ENCODE measurements around the gene MNX1. TPM values are rescaled to one million over a fixed set of nuclear protein-coding genes. Genes with fewer than 3 reads are reported as not detected.

MNX1 gene
- total and polyA plus RNA-seq, 9 of the 15 experiments (the other 6 are each of a cell fraction or from before 2014, with no cell fraction given) = 0.15 to 8.0 (median 1.4) TPM

- no peak for TF ChIP-seq AFF4 (CRISPR knock-in tag; IDR thresholded peaks at IDR 0.05)
- TF ChIP-seq SMAD2 (IDR thresholded peaks at IDR 0.05; ENCODE audit: low read depth, low read length) = no peak
- TF ChIP-seq CHD4 (IDR thresholded peaks at IDR 0.05; ENCODE audit: insufficient read depth, insufficient replicate concordance, low read depth, low read length, poor library complexity, severe bottlenecking) = no peak
- TF ChIP-seq CREB1 (IDR thresholded peaks at IDR 0.05) = peak; percentile 50; the same call in 1 of the 2 replicates
- TF ChIP-seq CREB1 (CRISPR knock-in tag; IDR thresholded peaks at IDR 0.05) = 0 out of 2 replicates have a peak, but pooled peaks have one; percentile 8
- TF ChIP-seq MIER1 (IDR thresholded peaks at IDR 0.05; ENCODE audit: low read depth) = no peak
- no peak for TF ChIP-seq ZNF324 (CRISPR knock-in tag; IDR thresholded peaks at IDR 0.05)
- TF ChIP-seq ZNF23 (CRISPR knock-in tag; IDR thresholded peaks at IDR 0.05) = no peak
- TF ChIP-seq TOE1 (IDR thresholded peaks at IDR 0.05; ENCODE audit: borderline replicate concordance) = peak; percentile 82; the same call in 1 of the 2 replicates
- no peak for TF ChIP-seq TOE1 (CRISPR knock-in tag; IDR thresholded peaks at IDR 0.05; ENCODE audit: borderline replicate concordance, low read depth)
- no peak for TF ChIP-seq MCM2 (IDR thresholded peaks at IDR 0.05; ENCODE audit: low read depth)
- TF ChIP-seq DMBX1 (CRISPR knock-in tag; IDR thresholded peaks at IDR 0.05; ENCODE audit: borderline replicate concordance) = no peak
- peak; percentile 40 for TF ChIP-seq FOS (IDR thresholded peaks at IDR 0.05; ENCODE audit: extremely low read depth, insufficient read length)
- no peak for TF ChIP-seq LARP7 (IDR thresholded peaks at IDR 0.05)
- TF ChIP-seq DIDO1 (tag; IDR thresholded peaks at IDR 0.05; ENCODE audit: low read depth) = no peak
- TF ChIP-seq ZNF174 (CRISPR knock-in tag; IDR thresholded peaks at IDR 0.05) = no peak
- no peak for TF ChIP-seq BCL6 (CRISPR knock-in tag; IDR thresholded peaks at IDR 0.05)
- no peak for TF ChIP-seq CC2D1A (IDR thresholded peaks at IDR 0.05)
- TF ChIP-seq TEAD2 (tag; IDR thresholded peaks at IDR 0.05) = no peak
These were observed at the start of gene MNX1 (continued) for GRCh38 chr7:157010588-157011332.
